Stimulated activated CD8-positive, alpha-beta memory T cell treated with anti-CD3 and anti-CD28 coated beads, Interleukin-15, amount 100 ng/mL, for 48 hours (primary cell): ENCODE results near the gene TBC1D4.

ENCODE experiments used
- DNase-seq, 2 donors: peaks; one replicate each; pipeline ENCODE4 v3.0.0-alpha.2; 2020; ENCODE audit warnings: low read depth in 2 of 2

Gene TBC1D4

DNA sequence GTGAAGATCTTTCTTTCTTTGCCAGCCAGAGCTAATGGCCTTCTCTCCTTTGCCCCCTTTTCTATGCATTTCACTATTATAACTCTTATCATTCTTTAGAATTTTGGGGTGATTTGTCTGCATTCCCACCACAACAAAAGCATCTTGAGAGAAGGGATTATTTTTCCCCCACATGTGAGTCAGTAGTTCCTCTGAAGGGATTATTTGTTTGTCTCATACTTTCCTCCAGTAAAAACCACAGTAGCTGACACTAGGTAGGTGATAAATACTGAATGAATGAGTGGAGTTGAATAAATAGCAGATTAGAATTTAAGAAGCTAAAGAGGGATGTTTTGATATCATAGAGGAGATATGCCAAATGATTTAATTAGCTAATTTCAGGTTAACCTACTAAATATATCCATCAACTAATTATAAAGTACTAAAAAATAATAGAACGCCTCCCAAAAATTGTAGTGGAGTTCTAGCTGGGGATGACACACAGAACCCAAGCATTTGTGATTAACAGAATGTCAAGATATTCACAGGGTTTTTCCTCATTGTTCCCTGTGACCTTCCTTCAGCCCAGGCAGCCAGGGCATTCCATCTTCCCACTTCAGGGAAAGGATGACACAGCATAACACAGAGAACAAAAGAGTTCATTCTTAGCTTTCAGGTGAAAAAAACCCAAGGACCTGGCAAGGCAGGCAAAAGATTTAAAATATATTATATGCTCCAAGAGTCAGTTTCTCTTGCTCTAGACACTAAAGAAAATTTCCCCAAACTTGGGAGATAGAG lies 3.5 kb upstream of the TBC1D4 start:
- no peak for DNase-seq

DNA sequence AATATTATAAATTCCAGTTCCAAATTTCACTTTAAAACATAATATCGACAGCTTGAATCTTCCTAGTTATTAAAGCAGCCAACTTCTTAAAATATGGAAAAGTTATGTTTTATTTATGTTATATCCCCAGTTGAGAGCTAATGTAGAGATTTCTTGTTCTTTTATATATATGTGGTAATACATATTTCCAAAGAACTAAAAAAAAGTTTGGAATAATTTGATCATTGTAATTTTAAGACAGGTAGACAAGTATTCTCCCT lies 781 bp upstream of the TBC1D4 start:
- no peak for DNase-seq

DNA sequence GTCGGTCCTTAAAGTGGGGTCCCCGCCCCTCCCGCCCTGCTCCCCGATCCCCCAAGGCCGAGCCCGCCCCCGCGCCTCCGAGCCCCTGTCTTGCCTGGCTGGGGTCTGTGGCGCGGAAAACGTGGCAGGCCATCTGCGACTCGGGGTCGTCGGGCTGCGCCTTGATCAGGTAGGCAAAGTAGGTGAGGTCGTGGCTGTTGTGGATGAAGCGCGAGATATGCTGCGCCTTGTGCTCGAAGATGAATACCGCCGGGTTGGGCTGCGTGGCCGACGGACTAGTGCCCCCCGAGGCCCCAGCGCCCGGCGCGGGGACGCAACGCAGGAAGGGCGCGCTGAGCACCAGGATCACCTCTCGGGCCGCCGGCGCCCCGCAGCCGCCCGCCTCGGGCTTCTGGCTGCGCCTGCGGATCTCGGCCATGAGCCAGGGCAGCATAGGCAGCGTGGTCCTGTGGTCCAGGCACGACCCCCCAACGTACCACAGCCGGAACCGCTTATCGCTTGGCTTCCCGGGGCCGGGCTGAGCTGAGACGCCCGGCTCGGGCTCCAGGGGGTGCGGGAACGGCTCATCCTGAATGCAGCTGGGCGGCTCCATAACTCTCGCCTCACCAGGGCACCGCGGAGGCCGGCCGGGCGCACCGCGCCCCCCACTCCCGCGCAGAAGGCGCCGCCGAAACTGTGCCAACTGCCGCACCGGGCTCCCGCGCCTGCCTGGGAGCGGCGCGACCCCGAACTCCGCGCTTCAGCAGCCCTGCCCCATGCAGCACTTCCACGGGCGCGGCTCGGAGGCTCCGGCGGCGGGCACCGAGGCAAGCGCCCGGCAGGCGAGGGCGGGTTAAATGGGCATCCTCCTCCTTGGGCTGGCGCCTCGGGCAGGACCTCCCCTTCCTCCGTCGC lies 546 bp downstream of the TBC1D4 start:
- DNase-seq, result no peak

DNA sequence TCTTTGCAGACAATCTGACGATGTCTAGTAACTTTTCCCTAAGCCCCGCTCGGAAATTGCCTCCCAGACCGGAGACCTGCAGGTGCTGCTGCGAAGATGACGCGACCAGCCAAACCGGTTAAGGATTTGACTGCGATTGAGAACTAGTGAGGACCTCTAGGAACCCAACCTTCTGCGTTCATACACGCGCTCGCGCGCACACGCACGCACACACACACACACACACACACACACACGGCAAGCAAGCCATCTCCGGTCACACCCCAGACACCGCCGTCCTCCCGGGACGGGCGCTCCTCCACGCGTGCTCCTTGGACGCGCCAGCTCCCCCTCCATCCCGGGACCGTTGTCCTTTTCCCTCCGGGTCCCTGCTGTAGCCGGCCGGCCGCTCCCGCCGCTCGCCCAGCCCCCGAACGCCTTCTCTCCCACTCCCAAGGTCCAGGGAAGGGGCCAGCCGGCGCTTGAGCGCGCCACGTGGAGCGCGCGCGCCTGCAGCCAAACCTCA lies 1.2 kb downstream of the TBC1D4 start:
- DNase-seq, result no peak

DNA sequence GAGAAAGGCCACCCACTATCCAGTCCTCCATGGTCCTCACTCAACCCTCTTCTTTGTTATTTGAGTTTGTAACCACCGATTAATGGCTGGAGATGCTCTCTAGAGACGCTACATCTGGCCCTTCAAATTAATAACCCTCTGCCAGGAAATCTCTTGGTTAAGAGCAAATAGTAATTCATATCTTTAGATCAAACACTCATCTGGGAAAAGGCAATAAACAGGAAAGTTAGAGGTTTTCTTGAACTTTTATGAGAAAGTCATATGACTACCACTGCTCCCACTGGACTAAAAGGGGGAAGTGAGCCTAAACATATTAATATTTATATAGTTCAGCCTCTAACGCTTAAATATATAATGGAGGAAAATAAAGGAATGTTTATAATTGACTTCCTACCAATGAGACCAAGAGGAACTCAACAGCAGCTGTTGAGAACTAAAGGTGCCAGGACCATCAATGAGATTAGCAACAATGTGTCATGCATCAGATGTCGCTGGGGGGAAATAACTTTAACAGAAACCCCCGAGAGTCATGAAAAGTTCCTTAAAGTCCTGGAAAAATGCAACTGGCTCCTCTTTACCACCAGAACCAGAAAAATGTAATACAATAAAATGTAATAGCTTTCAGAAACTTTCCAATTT lies 2.7 kb downstream of the TBC1D4 start:
- DNase-seq, result no peak

DNA sequence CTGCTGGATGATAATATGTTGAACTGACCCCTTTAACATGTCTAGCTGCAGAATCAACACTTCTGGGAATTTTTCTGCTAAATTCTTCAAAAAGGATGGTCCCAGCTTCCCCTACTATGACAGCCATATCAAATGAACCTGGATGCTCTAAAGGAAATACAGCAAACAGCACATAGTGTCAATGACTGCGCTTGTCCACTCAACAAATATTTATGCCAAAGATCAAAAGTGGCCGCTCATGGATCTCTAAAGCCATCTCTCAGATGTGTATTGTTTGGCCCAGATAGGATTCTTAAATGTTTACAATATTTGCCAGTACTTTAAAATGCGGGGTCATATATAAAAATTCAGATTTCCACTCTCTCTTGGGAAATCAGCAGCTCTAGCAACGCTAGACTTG lies 3.3 kb downstream of the TBC1D4 start:
- no peak for DNase-seq

DNA sequence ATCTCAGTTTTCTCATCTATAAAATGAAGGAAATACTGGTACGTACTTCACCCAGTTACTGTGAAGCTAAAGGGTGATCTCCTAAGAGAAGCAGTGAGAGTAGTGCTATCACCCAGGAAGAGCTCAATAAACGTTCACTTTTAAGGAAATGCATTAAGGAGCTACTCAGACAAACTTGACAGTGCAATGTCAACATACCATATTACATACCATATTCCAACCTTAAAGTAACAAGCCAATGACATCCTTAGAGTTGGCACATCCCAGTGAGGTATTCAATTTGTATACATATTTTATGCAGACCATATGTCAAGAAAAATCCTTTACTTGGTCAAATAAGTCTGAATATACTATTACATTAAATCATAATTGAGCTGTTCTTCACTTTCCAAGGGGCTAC lies 7.0 kb downstream of the TBC1D4 start:
- no peak for DNase-seq

DNA sequence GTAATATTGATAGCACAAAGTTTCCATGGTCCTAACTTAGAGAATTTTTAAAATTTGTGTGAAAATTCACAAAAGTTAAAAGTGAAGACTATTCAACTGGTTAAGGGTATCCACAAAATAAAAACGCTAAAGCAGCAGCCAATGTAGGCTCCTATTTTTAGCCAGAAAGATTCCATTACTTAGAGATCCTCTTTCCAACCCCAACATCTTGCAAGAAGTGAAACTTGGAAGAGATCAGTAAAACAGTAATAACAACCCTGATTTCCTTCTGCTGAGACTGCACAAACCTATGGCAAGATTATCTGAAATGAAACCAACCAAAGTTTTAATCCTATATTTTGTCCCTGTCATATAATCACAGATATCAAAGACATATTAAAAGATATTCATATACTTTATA lies 8.5 kb downstream of the TBC1D4 start:
- no peak for DNase-seq

DNA sequence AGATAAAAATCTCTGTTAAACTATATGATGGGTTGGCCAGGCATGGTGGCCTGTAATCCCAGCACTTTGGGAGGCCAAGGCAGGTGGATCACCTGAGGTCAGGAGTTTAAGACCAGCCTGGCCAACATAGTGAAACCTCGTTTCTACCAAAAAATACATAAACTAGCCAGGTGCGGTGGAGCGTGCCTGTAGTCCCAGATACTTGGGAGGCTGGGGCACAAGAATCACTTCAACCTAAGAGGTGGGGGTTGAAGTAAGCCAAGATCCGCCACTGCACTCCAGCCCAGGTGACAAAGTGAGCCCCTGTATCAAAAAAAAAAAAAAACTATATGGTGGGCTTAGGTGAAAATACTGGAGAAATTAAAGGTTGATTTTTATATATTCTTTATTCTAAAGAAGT lies 11.3 kb downstream of the TBC1D4 start:
- no peak for DNase-seq

DNA sequence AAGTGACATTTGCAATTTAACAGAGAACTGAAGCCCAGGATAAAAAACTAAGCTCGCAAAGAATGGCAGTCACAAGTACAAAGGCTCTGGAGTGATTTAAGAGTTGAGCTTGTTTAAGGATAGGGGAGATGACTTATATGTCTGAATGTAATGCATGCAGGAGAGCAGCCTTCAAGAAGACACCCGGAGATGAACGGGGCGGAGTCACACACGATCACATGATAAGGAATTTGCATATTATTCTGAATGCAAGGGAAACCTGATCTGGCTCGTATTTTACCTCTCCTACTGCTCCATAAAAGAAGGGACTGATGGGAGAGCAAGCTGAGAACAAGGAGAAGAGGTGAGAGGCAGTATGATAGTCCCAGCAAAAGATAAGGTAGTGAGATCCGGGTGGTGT lies 12.9 kb downstream of the TBC1D4 start:
- DNase-seq, result no peak

DNA sequence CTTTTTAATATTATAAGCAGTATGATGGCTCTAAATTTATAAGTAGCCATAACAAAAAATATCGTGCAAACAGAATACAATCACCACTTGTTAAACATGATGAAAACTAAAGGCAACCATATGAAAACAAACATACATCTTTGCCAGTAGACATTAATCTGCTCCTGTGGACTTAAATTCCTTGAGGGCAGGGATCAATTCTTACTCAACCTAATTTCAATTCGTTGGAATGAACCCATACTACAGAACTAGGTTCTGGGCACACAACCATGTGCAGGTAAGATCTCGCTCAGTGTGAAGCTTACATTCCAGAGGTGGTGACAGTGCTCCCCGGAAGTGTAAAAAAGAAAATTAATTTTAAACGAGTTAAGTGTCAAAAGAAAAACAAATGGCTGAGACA lies 13.4 kb downstream of the TBC1D4 start:
- no peak for DNase-seq

DNA sequence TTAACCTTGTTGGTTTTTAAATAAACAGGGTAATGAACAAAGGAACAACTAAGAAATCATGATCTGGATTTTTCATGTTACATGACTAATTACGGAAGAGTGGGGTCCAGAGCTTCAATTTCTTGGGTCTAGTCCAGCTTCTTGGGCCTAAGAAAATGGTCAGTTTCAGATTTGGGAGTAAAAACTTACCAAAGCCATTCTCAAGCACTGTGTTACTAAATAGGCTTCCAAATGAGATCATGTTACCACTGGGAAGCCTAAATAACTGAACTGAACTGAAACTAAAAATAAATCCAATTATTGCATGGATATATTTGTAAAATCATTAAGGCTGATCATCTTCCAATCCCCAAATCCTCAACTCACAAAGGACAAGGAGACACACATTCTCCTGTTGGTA lies 13.9 kb downstream of the TBC1D4 start:
- no peak for DNase-seq

DNA sequence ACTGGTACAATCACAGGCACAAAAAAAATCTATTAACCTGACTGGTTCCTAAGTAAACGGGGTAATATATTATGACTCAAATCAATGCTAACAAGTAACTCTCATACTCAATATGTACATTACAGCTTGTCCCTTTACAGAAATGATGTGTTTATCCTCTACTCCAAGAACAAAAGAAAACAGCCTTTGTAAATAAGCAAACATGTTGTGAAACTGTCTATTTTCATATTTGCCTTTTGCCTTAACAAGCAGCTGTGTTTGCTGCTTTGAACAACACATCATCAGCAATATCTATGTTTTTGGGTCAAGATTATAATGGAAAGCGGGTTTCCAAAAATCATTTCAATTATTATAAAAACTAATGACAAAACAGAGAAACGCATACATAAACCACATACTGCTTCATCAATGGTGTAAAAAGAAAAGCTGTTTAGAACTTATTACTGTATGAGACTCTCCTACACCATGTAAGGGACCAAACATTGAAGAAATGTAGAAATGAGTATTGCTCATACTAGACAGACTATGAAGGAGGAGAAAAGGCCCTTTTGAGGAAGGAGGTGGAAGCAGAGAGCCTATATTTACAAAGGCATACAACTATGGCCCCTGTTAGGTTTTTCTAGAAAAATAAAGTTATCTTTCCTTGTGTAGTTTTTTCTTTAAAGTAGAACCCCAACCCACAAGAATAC lies 14.8 kb downstream of the TBC1D4 start:
- no peak for DNase-seq

DNA sequence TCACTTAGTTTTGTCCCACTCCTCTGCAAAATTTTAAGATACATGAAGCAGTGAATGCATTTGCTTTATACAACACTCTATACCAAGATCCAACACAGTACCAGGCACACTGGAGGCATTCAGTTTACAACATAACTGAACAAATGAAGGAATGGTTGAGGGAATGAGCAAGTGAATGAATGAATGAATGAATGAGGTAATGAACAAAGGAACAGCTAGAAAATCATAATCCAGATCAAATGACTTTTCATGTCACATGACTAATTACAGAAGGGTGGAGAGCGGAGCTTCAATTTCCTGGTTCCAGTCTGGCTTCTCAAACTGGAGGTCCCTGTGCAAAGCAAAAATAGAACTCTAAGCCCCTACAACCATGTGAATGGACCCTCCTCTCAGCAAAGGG lies 16.7 kb downstream of the TBC1D4 start:
- no peak for DNase-seq

DNA sequence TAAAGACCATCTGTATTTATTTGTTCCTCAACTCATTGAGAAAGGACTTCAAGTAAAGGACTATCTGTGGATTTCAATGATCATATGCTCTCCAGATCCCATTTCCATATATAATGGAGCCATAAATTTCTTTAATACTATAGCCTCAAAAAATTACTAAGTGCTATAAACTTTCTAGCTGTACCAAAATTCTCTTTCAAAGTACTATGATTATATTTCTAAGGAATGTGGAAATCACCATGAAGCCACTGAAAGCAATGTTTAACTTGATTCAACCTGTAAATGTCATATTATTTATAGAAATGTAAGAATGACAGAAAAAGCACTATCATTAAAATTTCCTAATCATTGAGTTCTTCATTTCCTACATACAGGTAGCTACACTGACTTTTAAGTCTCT lies 20.7 kb downstream of the TBC1D4 start:
- no peak for DNase-seq

DNA sequence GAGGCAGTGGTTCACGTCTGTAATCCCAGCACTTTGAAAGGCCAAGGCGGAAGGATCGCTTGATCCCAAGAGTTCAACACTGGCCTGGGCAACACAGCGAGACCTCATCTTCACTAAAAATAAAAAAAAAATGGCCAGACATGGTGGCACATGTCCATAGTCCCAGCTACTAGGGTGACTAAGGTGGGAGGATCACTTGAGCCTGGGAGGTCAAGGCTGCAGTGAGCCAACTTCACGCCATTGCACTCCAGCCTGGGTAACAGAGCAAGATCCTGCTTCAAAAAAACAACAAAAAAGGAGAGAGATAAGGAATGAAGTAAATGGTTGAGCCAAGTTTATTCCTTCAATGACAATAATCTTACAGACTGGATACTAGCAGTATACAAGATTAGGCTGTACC lies 21.3 kb downstream of the TBC1D4 start:
- DNase-seq, result no peak

DNA sequence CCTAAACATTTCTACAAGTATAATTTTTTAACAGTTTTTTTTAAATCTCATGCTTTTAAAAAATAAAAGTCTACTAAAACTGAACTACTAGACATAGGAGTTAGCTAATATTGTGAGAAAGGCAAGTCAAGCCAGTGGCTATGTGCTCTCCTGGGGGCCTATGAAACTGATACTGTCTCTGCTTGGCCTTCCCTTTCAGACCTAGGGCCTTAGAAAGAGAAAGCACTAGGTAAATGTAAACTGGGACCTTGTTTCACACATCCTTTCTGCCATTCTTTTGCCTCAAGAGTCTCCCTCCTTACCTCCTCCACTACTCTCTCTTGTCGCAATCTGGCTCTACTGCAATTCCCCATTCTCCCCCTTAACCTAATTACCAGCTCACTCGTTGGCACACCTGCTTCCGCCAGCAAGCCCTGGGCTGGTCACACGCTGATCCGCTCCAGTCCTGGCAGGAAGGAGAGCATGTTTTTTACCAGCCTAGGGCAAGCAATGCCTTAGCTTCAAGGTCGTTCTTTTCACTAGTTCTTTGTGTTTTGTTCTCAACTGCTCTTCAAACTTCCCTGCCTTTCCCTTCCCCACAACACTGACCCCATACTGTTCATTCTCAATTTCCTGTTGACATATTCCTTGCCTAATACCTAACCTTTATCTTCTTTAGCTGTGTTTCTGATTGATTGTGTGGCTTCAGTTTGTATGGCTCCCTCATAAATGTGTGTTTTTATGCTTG lies 23.1 kb downstream of the TBC1D4 start:
- no peak for DNase-seq

DNA sequence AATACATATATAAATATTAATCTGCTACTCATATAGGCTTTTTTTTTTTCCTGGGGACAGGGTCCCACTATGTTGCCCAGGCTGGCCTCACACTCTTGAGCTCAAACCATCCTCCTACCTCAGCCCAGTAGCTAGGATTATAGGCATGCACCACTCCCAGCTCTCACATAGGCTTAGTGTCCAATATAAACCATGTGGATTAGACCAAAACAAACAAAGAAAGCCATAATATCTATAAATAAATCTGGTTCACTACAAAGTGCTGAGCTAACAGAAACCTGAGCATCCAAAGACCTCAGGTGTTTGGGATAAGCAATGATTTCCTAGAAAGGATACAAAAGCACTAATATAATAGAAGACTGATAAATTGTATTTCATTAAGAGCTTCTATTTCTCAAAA lies 26.0 kb downstream of the TBC1D4 start:
- no peak for DNase-seq

DNA sequence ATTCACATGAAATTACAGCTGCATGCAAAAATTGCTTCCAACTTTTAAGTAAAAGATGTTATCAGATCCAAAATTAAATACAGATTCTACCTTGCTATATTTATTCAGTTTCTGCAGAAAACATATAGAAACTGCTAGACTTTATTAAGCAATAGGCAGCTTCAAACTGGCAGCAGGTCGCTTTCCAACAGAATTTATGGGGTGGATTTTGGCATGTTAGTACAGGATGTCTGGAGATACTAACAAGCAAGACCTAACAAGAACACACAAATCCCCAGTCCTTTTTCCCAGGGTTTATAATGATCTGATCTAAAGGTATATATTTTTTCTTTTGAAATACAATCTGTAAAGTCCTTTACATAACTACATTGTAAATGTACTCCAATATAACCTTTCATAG lies 27.5 kb downstream of the TBC1D4 start:
- no peak for DNase-seq

DNA sequence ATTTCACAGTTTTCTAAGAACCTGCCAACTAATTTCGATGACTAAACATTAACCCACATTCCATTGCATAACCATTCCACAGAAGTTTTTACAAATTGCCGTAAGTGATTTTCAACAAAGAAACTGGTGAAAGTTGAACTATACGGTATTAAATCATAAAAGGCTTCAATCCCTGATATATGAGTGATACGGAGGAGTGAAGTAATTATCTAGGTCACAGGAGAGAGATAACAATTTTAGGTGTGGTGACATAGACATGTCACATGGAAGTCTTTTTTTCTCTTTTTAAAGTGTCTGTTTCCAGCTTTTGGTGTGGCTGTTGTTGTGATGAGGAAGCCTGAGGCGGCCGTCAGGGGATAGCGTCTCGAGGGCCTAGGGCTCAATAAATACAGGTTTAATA lies 29.4 kb downstream of the TBC1D4 start:
- DNase-seq, result no peak

DNA sequence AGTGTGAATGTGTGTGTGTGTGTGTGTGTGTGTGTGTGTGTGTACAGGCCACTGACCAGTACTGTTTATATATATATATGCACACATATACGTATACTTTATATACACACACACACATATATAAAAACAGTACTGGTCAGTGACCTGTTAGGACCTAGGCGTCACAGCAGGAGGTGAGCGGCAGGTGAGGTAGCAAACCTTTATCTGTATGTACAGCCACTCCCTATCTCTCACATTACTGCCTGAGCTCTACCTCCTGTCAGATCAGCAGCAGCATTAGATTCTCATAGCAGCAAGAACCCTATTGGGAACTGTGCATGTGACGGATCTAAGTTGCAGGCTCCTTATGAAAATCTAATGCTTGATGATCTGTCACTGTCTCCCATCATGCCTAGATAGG lies 34.5 kb downstream of the TBC1D4 start:
- no peak for DNase-seq

DNA sequence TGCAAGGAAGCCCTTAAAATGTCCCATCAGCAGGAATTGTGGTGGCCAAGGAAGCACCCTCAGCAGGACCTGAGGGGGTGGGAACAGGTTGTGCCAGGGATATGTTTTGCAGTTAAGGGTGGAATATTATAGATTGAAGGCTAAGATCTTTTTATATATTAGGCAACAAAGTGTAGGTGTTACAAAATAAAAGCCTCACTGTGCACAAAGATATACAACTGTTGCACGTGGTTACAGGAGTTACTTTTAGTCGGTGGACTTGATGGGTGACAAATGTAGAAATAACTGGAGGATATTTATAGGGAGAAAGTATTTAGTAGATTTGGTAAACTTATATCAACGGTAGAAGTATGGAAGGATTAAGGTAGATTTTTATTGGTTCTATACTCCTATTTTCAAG lies 35.1 kb downstream of the TBC1D4 start:
- DNase-seq, result no peak
